Stimulated activated CD4-positive, alpha-beta T cell treated with anti-CD3 and anti-CD28 coated beads, Interleukin-2, amount 100 ng/mL, for 48 hours (primary cell): ENCODE measurements around the gene TPSD1.
"Not testable (repeated sequence)": the region's sequence is repeated elsewhere in the genome, so short reads cannot be mapped to it uniquely, and the experiment has no call there.

ENCODE experiments used
- DNase-seq, 2 donors: peaks; one replicate each; pipeline ENCODE4 v3.0.0-alpha.2; 2020

TPSD1 gene

DNA sequence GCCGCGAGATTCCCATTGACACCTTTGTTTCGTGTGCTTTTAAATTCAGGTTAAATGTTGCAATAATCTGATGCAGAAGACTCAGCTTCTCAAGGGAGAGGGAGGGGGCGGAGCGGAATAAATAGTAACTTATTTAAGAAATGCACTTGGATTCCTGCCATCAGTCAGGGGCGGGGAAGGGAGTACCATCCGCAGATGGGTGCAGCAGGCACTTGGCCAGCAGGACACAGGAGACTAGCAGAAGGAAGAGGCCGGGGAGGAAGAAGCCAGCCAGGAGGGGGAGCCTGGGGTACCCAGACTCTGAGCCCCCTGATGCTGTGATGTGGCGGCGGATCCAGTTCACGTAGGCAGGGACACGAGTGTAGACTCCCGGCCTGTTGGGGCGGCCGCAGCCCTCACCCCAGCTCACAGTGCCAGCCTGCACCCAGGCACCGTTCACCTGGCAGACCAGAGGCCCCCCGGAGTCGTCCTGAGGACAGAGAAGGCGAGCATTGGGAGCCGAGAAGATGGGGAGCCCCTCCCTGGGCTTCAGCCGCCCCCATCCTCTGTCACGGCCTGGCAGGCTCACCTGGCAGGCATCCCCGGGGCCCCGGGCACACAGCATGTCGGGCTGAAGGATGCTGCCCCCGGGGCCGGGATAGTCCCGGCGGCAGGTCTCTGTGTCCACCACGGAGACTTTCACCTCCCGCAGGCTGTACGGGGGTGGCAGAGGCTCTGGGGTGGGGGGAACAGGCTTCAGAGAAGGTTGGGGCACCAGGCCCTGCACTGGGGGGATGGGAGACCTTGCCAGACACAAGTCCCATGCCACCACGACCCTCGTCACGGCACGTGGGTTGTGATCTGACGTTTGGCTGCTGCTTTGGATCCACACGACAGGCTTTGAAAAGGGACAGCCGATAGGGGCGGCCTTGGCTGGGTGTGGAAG lies 34.0 kb upstream of the TPSD1 start:
- no peak for DNase-seq

DNA sequence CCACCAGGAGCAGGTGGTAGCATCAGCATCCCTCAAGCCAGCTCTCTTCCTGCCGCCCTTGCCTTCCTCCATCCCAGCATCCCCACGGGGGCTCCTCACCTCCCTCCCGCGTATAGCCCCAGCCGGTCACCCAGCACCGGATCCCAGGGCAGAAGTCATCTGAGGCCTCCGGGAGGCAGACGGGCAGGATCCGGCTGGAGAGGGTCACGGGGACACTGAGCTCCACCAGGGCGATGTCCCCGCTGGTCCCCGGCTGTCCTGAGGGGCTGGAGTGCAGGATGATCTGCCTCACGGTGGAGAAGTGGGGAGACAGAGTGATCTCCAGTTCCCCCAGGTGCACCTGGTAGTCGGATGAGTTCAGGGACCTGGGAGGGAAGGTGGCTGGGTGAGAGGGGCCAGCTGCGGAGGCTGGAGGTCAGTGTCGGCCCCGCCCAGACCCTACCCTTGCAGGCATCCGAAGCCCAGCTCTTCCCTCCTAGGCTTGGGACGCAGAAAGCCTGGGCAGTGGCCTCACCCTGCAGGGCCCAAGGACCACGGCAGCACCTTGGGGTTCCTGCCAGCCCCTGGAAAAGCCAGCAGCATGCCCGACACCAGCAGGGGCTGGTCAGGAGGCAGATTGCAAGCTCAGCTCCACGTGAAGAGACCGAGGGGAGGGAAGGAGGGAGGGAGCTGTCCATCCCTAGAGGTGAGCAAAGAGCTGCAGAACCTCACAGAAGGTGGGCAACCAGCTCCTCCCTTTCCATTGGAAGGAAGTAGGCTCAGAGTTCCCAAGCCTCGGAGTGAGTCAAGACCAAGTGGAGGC lies 33.1 kb upstream of the TPSD1 start:
- DNase-seq, result no peak

DNA sequence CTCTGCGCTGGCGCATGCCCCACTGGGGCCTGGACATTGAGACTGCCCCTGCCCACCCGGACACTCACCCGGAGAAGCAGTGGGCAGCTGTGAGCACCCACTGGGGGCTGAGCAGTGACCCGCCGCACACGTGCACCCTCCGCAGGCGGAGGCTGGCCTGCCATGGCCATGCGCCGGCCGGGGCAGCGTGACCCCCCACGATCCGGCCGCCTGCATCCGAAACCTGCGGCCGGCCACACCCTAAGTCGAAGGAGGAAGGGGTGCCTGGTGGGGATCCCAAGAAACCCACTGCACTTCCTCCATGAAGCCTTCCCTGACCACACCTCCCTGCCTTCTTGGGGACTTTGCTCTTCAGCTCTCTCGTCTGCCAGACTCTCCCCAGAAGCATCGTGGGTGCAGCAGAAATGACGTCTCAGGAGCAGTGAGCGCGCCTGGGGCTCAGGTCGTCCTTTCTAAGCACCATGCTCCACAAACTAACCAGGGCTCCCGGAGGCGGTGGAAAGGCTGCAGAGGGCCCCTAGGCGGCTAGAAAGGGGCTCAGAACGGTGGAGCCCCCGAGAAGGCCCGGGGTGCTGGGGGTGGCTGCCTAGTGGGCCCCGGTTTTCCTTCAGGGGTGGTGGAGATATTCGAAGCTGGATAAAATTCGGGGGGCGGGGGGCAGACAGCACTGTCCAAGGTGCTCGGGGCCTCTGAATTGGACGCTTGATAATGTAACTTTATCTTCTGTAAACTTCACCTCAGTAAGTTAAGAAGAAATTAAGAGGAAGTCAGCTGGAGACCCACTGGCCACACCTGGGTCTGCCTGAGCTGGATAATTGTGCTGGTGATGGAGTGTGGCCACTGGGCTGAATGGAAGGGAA lies 32.3 kb upstream of the TPSD1 start:
- DNase-seq, result no peak

DNA sequence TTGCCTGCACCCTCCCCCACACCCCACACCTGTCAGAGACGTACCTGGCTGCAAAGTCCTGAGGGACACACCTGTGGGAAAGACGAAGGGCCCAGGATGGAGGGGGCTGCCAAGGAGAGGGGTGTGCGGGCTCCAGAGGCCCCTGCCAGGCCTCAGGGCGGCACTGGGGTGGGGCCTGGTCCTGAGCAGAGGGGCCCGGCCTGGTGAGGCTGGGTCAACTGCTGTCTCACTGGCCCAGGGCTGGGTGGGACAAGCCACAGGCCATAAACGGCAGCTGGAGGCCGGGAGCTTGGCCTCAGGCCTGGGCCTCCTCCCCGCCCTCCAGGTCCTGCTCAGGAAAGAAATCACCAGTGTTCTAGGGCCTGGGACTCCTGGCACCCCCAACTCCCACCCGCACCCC lies 31.3 kb upstream of the TPSD1 start:
- no peak for DNase-seq

DNA sequence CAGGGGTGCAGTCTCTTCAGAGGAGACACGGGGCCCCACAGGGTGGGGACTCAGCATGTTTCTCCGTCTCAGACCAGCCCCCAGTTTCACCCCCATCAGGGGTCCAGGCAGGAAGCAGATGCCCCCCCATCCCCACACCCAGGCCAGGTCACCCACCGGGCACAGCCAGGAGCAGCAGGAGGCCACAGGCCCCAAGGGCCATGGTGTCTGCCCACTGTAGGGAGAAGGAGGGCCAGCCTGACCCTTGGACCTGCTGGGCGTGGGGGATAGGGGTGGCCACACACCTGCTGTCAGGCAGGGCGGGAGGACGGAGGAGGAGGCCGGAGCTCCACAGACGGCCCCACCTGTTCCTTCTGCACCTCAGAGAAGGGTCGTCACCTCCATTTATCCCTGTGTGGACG lies 30.8 kb upstream of the TPSD1 start, which contains the start of gene TPSG1:
TPSG1 (minus strand) TSS at position 218 of the 401 bp plus-strand sequence; CDS start at position 202, 16 bp downstream.
- no peak for DNase-seq

DNA sequence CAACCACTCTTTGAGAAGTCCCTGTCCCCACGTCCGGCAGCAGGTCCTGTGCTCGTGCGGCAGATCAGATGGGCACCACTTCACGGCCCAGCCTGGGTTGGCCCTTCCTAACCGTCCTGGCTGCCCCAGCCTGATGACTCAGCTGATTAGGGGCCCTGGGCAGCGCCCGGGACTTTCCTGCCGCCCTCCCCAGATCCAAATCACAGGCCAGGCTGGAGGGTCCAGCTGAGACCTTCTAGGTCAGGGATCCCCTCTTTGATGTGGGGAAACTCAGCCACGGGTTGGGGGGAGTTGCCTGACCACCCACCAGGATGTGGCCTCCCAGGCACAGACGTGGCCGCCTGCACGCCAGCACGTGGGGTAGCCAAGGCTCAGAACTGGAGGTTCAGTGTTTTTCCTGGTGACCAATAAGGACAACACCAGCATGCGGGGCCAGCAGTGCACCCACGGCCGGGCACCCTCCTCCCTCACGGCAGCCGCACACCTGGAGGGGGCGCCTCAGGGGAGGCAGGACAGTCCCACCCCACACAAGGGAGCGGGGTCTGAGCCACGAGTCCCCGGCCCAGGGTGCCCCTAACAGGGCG lies 30.0 kb upstream of the TPSD1 start:
- DNase-seq, result not testable (repeated sequence)

DNA sequence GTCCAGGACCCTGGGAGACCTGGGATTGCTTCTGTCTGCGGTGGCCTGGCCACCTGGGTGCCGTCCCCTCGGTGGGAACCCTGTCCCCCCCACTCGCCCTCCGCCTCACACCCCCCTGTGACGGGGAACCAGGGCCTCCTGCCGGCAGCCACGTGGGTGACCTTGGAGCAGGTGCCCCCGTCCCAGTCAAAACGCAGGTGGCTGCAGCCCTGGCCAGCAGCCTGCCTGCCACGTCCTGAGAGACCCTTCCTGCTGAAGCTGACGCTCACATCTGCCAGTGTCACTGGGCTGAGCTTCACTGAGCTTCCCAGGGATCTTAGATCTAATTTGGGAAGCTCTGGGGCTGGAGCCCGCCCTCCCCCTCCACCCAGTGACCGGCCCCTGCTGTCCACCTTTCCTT lies 29.2 kb upstream of the TPSD1 start:
- not testable (repeated sequence) for DNase-seq

DNA sequence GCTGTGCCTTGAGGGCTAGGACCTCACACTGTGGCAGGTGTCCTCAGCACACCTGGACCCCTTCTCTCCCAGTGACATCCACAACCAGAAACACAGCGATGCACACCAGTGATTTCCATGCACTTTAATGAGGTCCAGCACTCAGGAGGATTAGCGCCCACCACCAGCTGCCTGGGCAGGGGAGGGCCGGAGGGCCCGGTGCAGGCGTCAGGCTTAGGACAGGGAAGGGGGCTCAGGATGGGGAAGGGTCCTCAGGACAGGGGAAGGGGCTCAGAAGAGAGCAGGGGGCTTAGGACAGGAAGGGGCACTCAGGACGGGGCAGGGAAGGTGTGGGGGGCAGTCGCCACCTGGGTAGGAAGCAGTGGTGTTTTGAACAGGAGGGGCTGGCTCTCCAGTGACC lies 27.6 kb upstream of the TPSD1 start:
- DNase-seq, result not testable (repeated sequence)

DNA sequence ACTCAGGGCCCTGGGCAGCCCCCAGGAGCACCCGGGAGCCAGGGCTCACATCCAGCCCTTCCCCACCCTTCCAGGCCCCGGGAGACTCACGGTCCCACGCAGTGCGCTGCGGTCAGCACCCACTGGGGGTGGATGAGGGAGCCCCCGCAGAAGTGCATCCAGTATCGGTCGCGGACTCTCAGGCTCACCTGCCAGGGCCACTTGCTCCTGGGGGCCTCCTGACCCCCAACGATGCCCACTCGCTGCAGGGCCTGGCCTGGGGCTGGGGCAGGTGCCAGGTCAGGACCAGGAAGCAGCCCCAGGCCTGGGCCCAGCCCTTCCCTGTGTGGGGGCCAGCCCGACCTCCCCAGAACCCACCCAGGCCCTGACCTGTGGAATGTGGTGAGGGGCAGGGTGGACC lies 26.4 kb upstream of the TPSD1 start:
- DNase-seq, result not testable (repeated sequence)

DNA sequence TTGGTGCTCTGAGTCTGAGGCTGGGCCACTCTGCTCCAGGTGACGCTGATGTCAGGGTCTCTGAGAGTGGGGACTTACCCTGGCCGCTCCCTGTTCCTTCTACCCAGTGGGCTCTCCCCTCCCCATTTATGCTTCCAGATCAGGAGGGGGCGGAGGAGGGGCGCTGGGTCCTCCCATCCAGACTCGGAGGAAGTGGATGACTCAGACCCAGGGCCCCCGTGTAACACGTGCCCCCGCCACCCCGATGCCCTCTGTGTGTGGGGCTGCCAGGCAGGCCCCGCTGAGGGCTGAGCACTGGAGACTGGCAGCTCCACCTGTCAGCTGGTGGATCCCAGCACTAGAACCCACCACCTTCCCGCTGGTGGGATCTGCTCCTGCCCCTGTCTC lies 25.8 kb upstream of the TPSD1 start, which contains the start of gene TPSB2:
TPSB2 (minus strand) TSS at position 101 of the 387 bp plus-strand sequence. CDS start 233 bp downstream, outside the sequence.
- not testable (repeated sequence) for DNase-seq

DNA sequence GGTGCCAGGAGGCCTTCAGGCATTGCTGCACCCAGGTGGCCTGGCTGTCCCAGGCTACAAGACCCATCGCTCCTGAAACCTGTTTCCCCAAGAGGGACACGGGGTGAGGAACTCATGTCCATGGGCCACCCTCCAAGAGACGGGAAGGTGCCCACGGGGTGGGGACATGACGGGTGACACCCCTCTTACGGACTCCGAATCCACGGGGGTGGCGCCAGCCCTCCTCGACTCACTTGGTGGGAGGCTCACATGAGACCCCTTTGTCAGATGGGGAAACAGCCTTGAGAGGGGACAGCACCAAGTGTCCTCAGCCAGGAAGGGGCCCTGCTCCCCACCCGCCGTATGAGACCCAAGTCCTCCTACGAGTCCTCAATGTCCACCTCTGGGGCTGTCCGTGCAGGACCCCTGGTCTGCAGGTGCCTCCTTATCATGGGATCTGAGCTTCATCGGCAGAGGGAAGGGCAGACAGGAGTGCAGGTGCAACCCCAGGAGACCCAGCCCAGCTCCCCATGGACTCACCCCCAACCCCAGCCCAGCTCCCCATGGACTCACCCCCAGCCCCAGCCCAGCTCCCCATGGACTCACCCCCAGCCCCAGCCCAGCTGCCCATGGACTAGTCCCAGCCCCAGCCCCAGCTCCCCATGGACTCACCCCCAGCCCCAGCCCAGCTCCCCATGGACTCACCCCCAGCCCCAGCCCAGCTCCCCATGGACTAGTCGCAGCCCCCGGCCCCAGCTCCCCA lies 25.2 kb upstream of the TPSD1 start:
- not testable (repeated sequence) for DNase-seq

DNA sequence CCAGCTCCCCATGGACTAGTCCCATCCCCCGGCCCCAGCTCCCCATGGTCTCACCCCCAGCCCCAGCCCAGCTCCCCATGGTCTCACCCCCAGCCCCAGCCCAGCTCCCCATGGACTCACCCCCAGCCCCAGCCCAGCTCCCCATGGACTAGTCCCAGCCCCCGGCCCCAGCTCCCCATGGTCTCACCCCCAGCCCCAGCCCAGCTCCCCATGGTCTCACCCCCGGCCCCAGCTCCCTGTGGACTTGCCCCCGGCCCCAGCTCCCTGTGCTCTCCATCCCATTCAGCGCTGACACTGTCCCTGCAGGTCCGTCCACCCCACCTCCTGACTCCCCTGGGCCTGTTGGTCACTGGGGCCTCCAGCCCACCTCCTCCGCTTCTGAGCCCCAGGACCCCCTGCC lies 24.6 kb upstream of the TPSD1 start:
- DNase-seq, result not testable (repeated sequence)

DNA sequence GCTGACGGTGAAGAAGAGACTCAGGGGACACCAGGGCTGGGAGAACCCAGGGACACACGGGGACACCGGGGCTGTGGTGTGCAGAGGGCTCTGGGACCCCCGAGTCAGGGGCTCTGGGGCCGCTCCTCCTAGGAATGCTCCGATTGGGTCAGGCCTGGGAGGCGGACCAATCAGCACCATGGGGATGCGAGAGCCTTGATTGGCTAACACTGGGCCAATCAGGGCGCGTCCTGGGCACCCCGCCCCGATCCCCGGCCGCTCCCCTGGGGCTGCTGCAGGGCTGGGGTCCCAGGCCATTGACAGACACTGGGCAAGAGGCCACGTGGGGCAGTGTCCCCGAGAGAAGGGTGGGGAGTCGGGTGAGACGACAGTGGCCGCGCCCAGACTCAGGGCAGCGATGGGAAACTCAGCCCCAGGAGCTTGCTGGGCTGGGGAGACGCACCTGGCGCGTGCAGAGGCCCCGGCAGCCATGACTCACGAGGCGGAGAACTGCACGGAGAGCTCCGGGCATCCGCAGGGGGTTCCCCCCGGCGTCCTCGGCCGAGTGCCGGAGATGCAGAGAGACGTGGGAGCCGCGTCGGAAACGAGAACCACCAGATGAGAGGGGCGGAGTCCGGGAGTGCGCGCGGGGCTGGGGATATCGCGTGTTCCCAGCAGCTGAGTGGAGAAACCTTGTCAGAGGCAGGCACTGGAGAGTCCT lies 23.7 kb upstream of the TPSD1 start:
- DNase-seq, result not testable (repeated sequence)

DNA sequence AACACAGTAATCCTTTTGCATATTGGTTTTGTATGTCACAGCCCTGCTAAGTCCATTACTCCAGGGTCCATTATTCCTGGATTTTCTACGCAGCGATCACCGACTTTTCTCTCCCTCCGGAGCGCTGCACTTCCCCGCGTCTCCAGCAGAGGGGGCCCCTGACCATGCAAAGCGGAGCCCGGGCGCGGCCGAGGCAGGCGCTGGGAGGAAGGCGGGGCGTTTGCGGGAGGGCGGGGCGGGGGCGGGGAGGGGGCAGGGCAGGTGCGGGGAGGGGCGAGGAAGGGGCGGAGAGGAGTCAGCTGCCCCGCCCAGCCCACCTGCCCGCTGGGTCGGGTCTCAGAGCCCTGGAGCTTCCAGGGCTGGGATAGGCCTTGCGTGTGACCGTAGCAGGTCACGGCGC lies 19.2 kb upstream of the TPSD1 start:
- DNase-seq, result not testable (repeated sequence)

DNA sequence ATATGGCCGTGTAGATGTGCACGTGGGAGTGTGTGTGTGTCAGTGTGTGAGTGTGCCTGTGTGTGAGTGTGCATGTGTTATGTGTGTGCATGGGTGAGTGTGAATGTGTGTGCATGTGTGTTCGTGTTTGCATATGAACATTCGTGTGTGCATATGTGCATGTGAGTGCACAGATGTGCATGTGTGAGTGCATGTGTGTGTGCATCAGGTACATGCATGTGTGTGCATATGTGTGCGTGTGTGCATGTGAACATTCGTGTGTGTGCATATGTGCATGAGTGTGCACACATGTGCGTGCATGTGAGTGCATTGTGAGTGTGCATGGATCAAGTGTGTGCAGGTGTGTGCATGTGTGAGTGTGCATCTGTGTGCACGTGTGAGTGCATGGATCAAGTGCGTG lies 17.9 kb upstream of the TPSD1 start:
- no peak for DNase-seq

DNA sequence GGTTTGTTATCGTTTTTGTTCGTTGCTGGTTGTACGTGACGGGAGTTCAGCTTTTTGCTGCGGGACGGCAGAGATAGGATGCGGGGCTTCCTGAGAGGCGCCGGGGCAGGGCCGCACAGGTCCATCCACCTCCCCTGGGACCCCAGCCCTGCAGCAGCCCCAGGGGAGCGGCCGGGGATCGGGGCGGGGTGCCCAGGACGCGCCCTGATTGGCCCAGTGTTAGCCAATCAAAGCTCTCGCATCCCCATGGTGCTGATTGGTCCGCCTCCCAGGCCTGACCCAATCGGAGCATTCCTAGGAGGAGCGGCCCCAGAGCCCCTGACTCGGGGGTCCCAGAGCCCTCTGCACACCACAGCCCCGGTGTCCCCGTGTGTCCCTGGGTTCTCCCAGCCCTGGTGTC lies 17.0 kb upstream of the TPSD1 start:
- not testable (repeated sequence) for DNase-seq

DNA sequence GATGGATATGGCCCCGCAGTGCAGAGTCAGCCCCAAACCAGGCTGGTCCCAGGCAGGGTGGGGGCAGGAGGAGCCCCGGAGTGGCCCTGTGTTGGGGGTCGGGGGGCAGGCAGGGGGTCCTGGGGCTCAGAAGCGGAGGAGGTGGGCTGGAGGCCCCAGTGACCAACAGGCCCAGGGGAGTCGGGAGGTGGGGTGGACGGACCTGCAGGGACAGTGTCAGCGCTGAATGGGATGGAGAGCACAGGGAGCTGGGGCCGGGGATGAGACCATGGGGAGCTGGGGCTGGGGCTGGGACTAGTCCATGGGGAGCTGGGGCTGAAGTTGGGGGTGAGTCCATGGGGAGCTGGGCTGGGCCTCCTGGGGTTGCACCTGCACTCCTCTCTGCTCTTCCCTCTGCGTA lies 16.3 kb upstream of the TPSD1 start:
- not testable (repeated sequence) for DNase-seq

DNA sequence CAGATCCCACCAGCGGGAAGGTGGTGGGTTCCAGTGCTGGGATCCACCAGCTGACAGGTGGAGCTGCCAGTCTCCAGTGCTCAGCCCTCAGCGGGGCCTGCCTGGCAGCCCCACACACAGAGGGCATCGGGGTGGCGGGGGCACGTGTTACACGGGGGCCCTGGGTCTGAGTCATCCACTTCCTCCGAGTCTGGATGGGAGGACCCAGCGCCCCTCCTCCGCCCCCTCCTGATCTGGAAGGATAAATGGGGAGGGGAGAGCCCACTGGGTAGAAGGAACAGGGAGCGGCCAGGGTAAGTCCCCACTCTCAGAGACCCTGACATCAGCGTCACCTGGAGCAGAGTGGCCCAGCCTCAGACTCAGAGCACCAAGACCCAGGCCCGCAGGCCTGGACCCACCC lies 15.4 kb upstream of the TPSD1 start, which contains the start of gene TPSAB1:
TPSAB1 (plus strand) TSS at position 270 of the 400 bp plus-strand sequence. CDS start 234 bp downstream, outside the sequence.
- not testable (repeated sequence) for DNase-seq

DNA sequence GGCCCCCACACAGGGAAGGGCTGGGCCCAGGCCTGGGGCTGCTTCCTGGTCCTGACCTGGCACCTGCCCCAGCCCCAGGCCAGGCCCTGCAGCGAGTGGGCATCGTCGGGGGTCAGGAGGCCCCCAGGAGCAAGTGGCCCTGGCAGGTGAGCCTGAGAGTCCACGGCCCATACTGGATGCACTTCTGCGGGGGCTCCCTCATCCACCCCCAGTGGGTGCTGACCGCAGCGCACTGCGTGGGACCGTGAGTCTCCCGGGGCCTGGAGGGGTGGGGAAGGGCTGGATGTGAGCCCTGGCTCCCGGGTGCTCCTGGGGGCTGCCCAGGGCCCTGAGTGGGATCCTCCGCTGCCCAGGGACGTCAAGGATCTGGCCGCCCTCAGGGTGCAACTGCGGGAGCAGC lies 14.8 kb upstream of the TPSD1 start:
- not testable (repeated sequence) for DNase-seq

DNA sequence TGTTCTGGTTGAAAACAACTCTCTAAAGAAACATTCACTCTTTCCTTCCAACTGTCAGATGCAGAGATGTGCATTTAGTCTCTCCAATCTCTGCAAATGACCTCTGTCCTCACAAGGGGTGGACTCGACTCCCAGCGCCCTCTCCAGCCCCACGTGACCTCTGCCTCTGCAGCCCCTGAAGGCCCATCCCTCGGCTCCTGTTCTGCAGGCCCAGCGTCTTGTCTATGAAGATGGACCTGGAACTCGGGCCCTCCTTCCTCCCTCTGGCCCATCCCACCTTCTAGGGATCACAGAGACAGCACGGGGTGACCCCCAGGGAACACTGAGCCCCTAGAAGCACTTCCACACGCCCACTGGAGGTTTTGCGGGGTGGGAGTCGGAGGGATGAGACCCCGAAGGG lies 12.5 kb upstream of the TPSD1 start:
- DNase-seq, result not testable (repeated sequence)
